H1 (cell line): ENCODE results near the gene PLEKHM3.

Experiments
- EP300 ChIP-seq, 2 experiments: IDR thresholded peaks; 1 replicate in 1 of 2; 2 replicates in 1 of 2; pipeline ENCODE4 v1.6.1; 2011 to 2012; ENCODE audit warnings: low read depth in 2 of 2, low read length in 2 of 2, mild to moderate bottlenecking in 2 of 2, borderline replicate concordance in 1 of 2, inconsistent platforms in 1 of 2, moderate library complexity in 1 of 2
- MAX ChIP-seq: IDR thresholded peaks from 2 replicates; pipeline ENCODE4 v1.6.1; 2012; ENCODE audit warnings: inconsistent platforms
- NRF1 ChIP-seq: IDR thresholded peaks from 2 replicates; pipeline ENCODE4 v1.6.1; 2011; ENCODE audit warnings: mild to moderate bottlenecking, low read depth, low read length, improper control_type of control experiment
- POLR2A ChIP-seq, 2 experiments: IDR thresholded peaks; 1 replicate in 1 of 2; 2 replicates in 1 of 2; pipeline ENCODE4 v1.6.1; 2011; ENCODE audit warnings: low read depth in 2 of 2, low read length in 2 of 2, mild to moderate bottlenecking in 2 of 2; ENCODE audit errors: control extremely low read depth in 1 of 2
- RFX5 ChIP-seq: IDR thresholded peaks from 2 replicates; pipeline ENCODE4 v1.6.1; 2011; ENCODE audit warnings: low read depth, low read length, improper control_type of control experiment, borderline replicate concordance
- SP1 ChIP-seq: IDR thresholded peaks from 2 replicates; pipeline ENCODE4 v1.6.1; 2011; ENCODE audit warnings: low read depth, low read length
- SUZ12 ChIP-seq: fragments of 200-600 bp; sonication (generic); IDR thresholded peaks from 2 replicates; pipeline ENCODE4 v1.6.1; 2012; ENCODE audit warnings: mild to moderate bottlenecking, inconsistent platforms, low read length, moderate library complexity, mixed read lengths
- TF ChIP-seq, protein P1 (sequence below), 3 experiments: IDR thresholded peaks; 1 replicate in 2 of 3; 2 replicates in 1 of 3; pipeline versions ENCODE4 v1.5.1 to v1.6.1; 2011; ENCODE audit warnings: low read length in 3 of 3, mild to moderate bottlenecking in 3 of 3, inconsistent platforms in 2 of 3, low read depth in 1 of 3, moderate library complexity in 1 of 3; ENCODE audit not compliant: insufficient read depth in 1 of 3; ENCODE audit errors: control extremely low read depth in 1 of 3
- TF ChIP-seq, protein P2 (sequence below): IDR thresholded peaks from 2 replicates; pipeline ENCODE4 v1.6.1; 2012; ENCODE audit warnings: inconsistent platforms

- TF ChIP-seq RFX5 (no peak), POLR2A (IDR thresholded peaks at IDR 0.05; ENCODE audit: control extremely low read depth in 1 of 2, low read depth in 2 of 2, low read length in 2 of 2) (no peak), SUZ12 (no peak), SP1 (no peak), NRF1 (no peak), EP300 (IDR thresholded peaks at IDR 0.05; ENCODE audit: borderline replicate concordance in 1 of 2, low read depth in 2 of 2, low read length in 2 of 2) (no peak), MAX (no peak)
- TF ChIP-seq, protein P1, sequence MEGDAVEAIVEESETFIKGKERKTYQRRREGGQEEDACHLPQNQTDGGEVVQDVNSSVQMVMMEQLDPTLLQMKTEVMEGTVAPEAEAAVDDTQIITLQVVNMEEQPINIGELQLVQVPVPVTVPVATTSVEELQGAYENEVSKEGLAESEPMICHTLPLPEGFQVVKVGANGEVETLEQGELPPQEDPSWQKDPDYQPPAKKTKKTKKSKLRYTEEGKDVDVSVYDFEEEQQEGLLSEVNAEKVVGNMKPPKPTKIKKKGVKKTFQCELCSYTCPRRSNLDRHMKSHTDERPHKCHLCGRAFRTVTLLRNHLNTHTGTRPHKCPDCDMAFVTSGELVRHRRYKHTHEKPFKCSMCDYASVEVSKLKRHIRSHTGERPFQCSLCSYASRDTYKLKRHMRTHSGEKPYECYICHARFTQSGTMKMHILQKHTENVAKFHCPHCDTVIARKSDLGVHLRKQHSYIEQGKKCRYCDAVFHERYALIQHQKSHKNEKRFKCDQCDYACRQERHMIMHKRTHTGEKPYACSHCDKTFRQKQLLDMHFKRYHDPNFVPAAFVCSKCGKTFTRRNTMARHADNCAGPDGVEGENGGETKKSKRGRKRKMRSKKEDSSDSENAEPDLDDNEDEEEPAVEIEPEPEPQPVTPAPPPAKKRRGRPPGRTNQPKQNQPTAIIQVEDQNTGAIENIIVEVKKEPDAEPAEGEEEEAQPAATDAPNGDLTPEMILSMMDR (IDR thresholded peaks at IDR 0.05; ENCODE audit: control extremely low read depth in 1 of 3, insufficient read depth in 1 of 3, low read depth in 1 of 3, low read length in 3 of 3) = no peak
- TF ChIP-seq, protein P2, sequence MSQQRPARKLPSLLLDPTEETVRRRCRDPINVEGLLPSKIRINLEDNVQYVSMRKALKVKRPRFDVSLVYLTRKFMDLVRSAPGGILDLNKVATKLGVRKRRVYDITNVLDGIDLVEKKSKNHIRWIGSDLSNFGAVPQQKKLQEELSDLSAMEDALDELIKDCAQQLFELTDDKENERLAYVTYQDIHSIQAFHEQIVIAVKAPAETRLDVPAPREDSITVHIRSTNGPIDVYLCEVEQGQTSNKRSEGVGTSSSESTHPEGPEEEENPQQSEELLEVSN = no peak
These were observed 217.8 kb downstream of the PLEKHM3 start for GRCh38 chr2:207807516-207807915.
